ENCODE data around the gene TRRAP.

TRRAP gene

DNA sequence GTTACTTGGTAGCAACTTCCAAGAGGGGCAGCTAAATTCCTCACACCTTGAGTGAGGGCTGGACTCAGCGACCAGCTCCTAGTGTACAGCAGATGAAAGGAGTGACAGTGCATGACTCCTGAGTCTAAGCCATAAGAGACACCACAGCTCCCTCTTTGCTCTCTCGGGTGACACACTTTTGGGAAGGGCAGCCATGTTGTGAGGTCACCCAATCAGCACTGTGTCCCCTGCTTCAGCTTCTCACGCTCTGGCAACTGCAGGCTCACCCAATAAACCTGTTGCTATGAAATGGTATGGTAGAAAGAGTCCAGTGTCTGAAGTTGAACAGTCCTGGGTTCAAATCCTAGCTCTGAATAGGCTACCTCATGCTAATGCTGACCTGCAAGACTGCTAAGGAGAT, 29.4 kb upstream of the TRRAP start:
- in situ Hi-C loops (cut with HindIII; ENCODE audit: low pct_ligation_motif_present, low sequenced_read_pairs), result no loop called here
- H3K36me3 ChIP-seq (replicated peaks), result no peaks in the 10 kb centered on the region
- no peak overlapping the region for H3K4me3 ChIP-seq (ENCODE audit: low read depth, low read length)
- H3K27ac ChIP-seq, result no peak overlapping the region
- no peak for DNase-seq
- TF ChIP-seq, protein P1, sequence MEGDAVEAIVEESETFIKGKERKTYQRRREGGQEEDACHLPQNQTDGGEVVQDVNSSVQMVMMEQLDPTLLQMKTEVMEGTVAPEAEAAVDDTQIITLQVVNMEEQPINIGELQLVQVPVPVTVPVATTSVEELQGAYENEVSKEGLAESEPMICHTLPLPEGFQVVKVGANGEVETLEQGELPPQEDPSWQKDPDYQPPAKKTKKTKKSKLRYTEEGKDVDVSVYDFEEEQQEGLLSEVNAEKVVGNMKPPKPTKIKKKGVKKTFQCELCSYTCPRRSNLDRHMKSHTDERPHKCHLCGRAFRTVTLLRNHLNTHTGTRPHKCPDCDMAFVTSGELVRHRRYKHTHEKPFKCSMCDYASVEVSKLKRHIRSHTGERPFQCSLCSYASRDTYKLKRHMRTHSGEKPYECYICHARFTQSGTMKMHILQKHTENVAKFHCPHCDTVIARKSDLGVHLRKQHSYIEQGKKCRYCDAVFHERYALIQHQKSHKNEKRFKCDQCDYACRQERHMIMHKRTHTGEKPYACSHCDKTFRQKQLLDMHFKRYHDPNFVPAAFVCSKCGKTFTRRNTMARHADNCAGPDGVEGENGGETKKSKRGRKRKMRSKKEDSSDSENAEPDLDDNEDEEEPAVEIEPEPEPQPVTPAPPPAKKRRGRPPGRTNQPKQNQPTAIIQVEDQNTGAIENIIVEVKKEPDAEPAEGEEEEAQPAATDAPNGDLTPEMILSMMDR (IDR thresholded peaks at IDR 0.05; ENCODE audit: low read depth, low read length, missing control alignments), result no peak
- H3K27me3 ChIP-seq (replicated peaks), result no peaks in the 10 kb centered on the region

DNA sequence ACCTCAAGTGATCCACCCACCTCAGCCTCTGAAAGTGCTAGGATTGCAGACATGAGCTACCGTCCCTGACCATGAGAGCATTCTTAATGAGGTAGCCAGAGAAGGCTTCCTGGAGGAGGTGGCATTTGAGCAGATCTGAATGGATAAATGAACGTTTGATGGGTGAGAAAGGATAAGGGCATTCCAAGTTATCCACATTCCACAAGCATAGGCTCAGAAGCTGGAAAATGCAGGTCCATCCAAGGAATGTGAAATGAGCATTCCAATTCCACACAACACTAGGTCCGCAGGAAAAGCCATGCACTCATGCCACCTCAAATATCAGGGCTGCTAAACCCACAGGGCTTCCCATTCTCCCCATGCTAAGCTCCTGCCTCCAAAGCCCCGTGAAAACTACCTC, 25.5 kb upstream of the TRRAP start:
- DNase-seq, result no peak
- no peak overlapping the region for H3K4me3 ChIP-seq (ENCODE audit: low read depth, low read length)
- in situ Hi-C loops (cut with HindIII; ENCODE audit: low pct_ligation_motif_present, low sequenced_read_pairs), result loop anchor here (25.0 kb wide), 1 partner anchor 566 kb away; the partner anchor contains the start of gene BRI3
- no peaks in the 10 kb centered on the region for H3K27me3 ChIP-seq (replicated peaks)
- H3K27ac ChIP-seq, result no peak overlapping the region
- TF ChIP-seq, protein P1 (IDR thresholded peaks at IDR 0.05; ENCODE audit: low read depth, low read length, missing control alignments), result no peak
- H3K36me3 ChIP-seq (replicated peaks), result no peaks in the 10 kb centered on the region

DNA sequence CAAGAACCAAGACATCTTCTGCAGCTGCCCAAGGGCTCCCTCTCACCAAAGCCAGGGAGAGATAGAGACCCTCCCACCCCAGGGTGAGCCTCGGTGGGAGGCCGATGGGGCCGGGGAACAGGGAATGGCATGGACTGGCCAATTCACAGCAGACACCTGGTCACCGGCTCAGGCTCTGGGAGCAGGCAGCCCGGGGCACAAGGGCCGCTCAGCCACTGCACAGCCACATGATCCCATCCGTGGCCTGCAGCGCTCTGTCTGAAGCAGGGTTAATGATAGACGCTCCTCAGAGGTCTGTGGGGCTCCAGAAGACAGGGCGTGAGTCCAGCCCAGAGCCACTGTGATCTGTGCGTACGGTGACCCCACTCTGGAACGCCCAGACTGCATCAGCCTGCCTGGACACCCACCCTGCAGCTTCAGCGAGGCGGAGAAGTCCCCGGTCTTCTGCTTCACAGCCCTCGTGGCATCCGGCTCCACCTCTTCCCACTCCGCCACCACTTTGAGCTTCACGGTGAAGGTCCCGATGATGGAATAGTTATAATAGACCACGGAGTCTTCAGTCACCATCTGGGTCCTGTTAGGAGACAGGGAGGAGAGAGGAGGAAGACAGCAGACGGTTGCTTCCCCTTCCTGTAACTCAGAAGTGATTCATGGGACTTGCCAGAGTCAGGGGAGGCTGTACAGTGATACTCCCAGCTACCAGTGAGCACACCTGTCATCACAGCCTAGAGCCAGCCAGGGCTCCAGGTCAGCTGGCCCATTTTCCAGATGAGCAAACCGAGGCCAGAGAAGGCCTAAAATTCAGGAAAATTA, 22.5 kb upstream of the TRRAP start:
- Histone ChIP-seq H3K27me3 (replicated peaks) (no peaks in the 10 kb centered on the region), H3K4me3 (ENCODE audit: low read depth, low read length) (no peak overlapping the region), H3K27ac (no peak overlapping the region), H3K36me3 (replicated peaks) (no peaks in the 10 kb centered on the region)
- TF ChIP-seq, protein P1 (IDR thresholded peaks at IDR 0.05; ENCODE audit: low read depth, low read length, missing control alignments), result no peak
- in situ Hi-C loops (cut with HindIII; ENCODE audit: low pct_ligation_motif_present, low sequenced_read_pairs), result loop anchor here (25.0 kb wide), 1 partner anchor 569 kb away; the partner anchor contains the start of gene BRI3
- DNase-seq, result no peak

DNA sequence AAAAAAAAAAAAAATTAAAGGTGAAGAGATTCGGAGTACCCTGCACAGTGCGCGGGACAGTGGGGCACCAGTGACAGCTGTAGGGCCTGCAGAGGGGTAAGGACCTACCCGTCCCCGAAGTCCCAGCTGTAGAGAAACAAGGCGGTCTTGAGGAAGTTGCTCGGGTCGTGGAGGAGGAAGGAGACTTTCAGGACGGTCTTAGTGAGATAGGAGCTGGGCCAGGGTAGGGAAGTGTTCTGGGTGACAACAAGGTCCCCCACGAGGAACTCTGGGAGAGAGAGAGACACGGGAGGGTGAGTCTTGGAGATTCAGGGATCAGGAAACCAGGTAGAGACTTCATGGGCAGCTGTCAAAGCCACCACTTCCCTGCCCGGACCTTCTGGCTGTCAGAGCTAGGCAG, 18.3 kb upstream of the TRRAP start:
- Histone ChIP-seq H3K27ac (no peak overlapping the region), H3K36me3 (replicated peaks) (no peaks in the 10 kb centered on the region), H3K4me3 (ENCODE audit: low read depth, low read length) (no peak overlapping the region), H3K27me3 (replicated peaks) (no peaks in the 10 kb centered on the region)
- DNase-seq, result no peak
- in situ Hi-C loops (cut with HindIII; ENCODE audit: low pct_ligation_motif_present, low sequenced_read_pairs), result loop anchor here (25.0 kb wide), 1 partner anchor 573 kb away; the partner anchor contains the start of gene BRI3
- TF ChIP-seq, protein P1 (IDR thresholded peaks at IDR 0.05; ENCODE audit: low read depth, low read length, missing control alignments), result no peak

DNA sequence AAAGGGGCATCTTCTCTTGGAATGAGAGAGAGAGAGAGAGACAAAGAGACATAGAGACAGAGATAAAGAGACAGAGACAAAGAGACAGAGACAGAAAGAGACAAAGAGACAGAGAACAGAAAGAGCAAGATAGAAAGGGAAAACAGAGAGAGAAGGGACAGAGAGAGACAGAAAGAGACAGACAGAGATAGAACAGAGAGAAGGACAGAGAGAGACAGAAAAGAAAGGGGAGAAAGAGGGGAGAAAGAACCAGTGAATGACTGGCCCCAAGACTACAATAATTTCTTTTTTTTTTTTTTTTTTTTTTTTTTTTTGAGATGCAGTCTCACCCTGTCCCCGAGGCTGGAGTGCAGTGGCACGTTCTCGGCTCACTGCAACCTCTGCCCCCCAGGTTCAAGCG, 16.1 kb upstream of the TRRAP start:
- in situ Hi-C loops (cut with HindIII; ENCODE audit: low pct_ligation_motif_present, low sequenced_read_pairs), result loop anchor here (25.0 kb wide), 1 partner anchor 575 kb away; the partner anchor contains the start of gene BRI3

More for the DNA sequence above, 16.1 kb upstream of the TRRAP start:
- H3K36me3 ChIP-seq (replicated peaks), result no peaks in the 10 kb centered on the region
- H3K4me3 ChIP-seq (ENCODE audit: low read depth, low read length), result no peak overlapping the region
- TF ChIP-seq, protein P1 (IDR thresholded peaks at IDR 0.05; ENCODE audit: low read depth, low read length, missing control alignments), result no peak
- no peak overlapping the region for H3K27ac ChIP-seq
- H3K27me3 ChIP-seq (replicated peaks), result no peaks in the 10 kb centered on the region
- no peak for DNase-seq
